Gastrocnemius medialis (tissue), 4 donors: ENCODE measurements around the gene CHKA. TPM values are rescaled to one million over a fixed set of nuclear protein-coding genes. Genes with fewer than 3 reads are reported as not detected.

Experiments used
- ATAC-seq, 2 donors: fragments of 150-250 bp; one replicate each; pipeline ENCODE4 v1.9.1; 2016
- DNase-seq, 2 donors: peaks; one replicate each; pipeline ENCODE4 v3.0.0-alpha.2; 2019
- H3K27ac ChIP-seq, 4 donors: fragments of 200-600 bp; sonication (generic); 1 replicate in 1 of 4; 2 replicates in 3 of 4; pipeline ENCODE4 v1.5.1; 2016 to 2018; ENCODE audit warnings: mild to moderate bottlenecking in 2 of 4, moderate library complexity in 1 of 4
- H3K27me3 ChIP-seq, 3 donors: fragments of 200-600 bp; sonication (generic) in 2 of 3; 1 replicate in 1 of 3; 2 replicates in 2 of 3; pipeline versions ENCODE4 v1.5.1 to v1.6.0; 2016 to 2019; ENCODE audit warnings: mild to moderate bottlenecking in 1 of 3, moderate library complexity in 1 of 3
- H3K36me3 ChIP-seq, 2 donors: fragments of 200-600 bp; sonication (generic) in 1 of 2; one replicate each; pipeline ENCODE4 v1.5.1; 2017 to 2018
- H3K4me1 ChIP-seq, 2 donors: fragments of 200-600 bp; sonication (generic) in 1 of 2; one replicate each; pipeline ENCODE4 v1.5.1; 2016 to 2017; ENCODE audit warnings: mild to moderate bottlenecking in 2 of 2
- H3K4me3 ChIP-seq, 4 donors: fragments of 200-600 bp; sonication (generic) in 3 of 4; 1 replicate in 1 of 4; 2 replicates in 3 of 4; pipeline ENCODE4 v1.5.1; 2016 to 2019; ENCODE audit warnings: mild to moderate bottlenecking in 2 of 4
- H3K9me3 ChIP-seq, 3 donors: fragments of 200-600 bp; sonication (generic) in 2 of 3; 1 replicate in 1 of 3; 2 replicates in 2 of 3; pipeline ENCODE4 v1.5.1; 2016 to 2019
- POLR2A ChIP-seq, 2 donors: fragments of 450-650 bp; IDR thresholded peaks; one replicate each; pipeline ENCODE4 v1.6.1; 2017; ENCODE audit warnings: antibody characterized with exemption in 2 of 2, mild to moderate bottlenecking in 2 of 2, moderate library complexity in 2 of 2
- in situ Hi-C, 4 donors: fragments of 200-750 bp; cut with MboI; loops; one replicate each; pipeline versions ENCODE4 v1.15.0 to v1.8.0; 2017; ENCODE audit warnings: low sequenced_read_pairs in 4 of 4
- intact Hi-C: fragments of 100-400 bp; cut with DNase I; formaldehyde crosslinking; loops from one replicate; pipeline ENCODE4 v1.15.1; 2023; ENCODE audit warnings: low total_unique reads
- total RNA-seq, 4 donors: library from RNA; depleted of rRNA; stranded (reverse); fragments of >200 nt; gene quantifications; one replicate each; pipeline versions ENCODE4 v1.1.0 to v1.2.3, GENCODE V29; 2016
- TF ChIP-seq, protein P1 (sequence below), 5 experiments: fragments of 450-650 bp in 3 of 5; fragments of 200-600 bp in 2 of 5; sonication (generic) in 2 of 5; IDR thresholded peaks in 4 of 5; conservative IDR thresholded peaks in 1 of 5; 1 replicate in 4 of 5; 2 replicates in 1 of 5; pipeline ENCODE4 v1.5.1; 2016 to 2019; ENCODE audit warnings: antibody characterized with exemption in 5 of 5, mild to moderate bottlenecking in 3 of 5, moderate library complexity in 3 of 5

CHKA gene
- total RNA-seq, 4 donors from 2014 or later: 7.3 to 20.9 (median 12.3) TPM

- DNase-seq (no peak), ATAC-seq (no peak)
- no peaks in the 10 kb centered on the region for H3K27me3 ChIP-seq
- in situ Hi-C loops: no loop called here
- H3K36me3 ChIP-seq: peaks cover 0 to 9% of the 10 kb centered on the region in 2 donors
- peaks cover 27 to 35% of the 10 kb centered on the region in 2 donors for H3K4me1 ChIP-seq
- H3K27ac ChIP-seq: no peak overlapping the region
- TF ChIP-seq, protein P1, sequence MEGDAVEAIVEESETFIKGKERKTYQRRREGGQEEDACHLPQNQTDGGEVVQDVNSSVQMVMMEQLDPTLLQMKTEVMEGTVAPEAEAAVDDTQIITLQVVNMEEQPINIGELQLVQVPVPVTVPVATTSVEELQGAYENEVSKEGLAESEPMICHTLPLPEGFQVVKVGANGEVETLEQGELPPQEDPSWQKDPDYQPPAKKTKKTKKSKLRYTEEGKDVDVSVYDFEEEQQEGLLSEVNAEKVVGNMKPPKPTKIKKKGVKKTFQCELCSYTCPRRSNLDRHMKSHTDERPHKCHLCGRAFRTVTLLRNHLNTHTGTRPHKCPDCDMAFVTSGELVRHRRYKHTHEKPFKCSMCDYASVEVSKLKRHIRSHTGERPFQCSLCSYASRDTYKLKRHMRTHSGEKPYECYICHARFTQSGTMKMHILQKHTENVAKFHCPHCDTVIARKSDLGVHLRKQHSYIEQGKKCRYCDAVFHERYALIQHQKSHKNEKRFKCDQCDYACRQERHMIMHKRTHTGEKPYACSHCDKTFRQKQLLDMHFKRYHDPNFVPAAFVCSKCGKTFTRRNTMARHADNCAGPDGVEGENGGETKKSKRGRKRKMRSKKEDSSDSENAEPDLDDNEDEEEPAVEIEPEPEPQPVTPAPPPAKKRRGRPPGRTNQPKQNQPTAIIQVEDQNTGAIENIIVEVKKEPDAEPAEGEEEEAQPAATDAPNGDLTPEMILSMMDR (IDR thresholded peaks at IDR 0.05 in 4 of 5, conservative IDR thresholded peaks at IDR 0.05 in 1 of 5): no peak
- TF ChIP-seq POLR2A (IDR thresholded peaks at IDR 0.05): no peak
- H3K4me3 ChIP-seq: no peak overlapping the region
- intact Hi-C loops: no loop called here
- no peaks in the 10 kb centered on the region for H3K9me3 ChIP-seq
These were observed 92.2 kb downstream of the CHKA start for GRCh38 chr11:68028802-68029545.

GRCh38 chr11:68027667-68028066, 93.5 kb downstream of the CHKA start:
- H3K27me3 ChIP-seq: no peaks in the 10 kb centered on the region
- H3K4me3 ChIP-seq: no peak overlapping the region
- in situ Hi-C loops: no loop called here
- H3K27ac ChIP-seq: no peak overlapping the region
- H3K36me3 ChIP-seq: no peaks in the 10 kb centered on the region
- ATAC-seq (no peak), DNase-seq (no peak)
- H3K4me1 ChIP-seq: peaks cover 20 to 23% of the 10 kb centered on the region in 2 donors
- H3K9me3 ChIP-seq: no peaks in the 10 kb centered on the region
- intact Hi-C loops: no loop called here
- no peak for TF ChIP-seq POLR2A (IDR thresholded peaks at IDR 0.05)
- TF ChIP-seq, protein P1 (IDR thresholded peaks at IDR 0.05 in 4 of 5, conservative IDR thresholded peaks at IDR 0.05 in 1 of 5): no peak

- Histone ChIP-seq H3K9me3 (no peaks in the 10 kb centered on the region), H3K27ac (no peak overlapping the region), H3K4me1 (peaks cover 10 to 12% of the 10 kb centered on the region in 2 donors), H3K36me3 (no peaks in the 10 kb centered on the region), H3K4me3 (no peak overlapping the region), H3K27me3 (no peaks in the 10 kb centered on the region)
- no peak for ATAC-seq
- in situ Hi-C loops: no loop called here
- intact Hi-C loops: no loop called here
- TF ChIP-seq POLR2A (IDR thresholded peaks at IDR 0.05): no peak
- TF ChIP-seq, protein P1 (IDR thresholded peaks at IDR 0.05 in 4 of 5, conservative IDR thresholded peaks at IDR 0.05 in 1 of 5): no peak
- no peak for DNase-seq
These were observed 94.6 kb downstream of the CHKA start for GRCh38 chr11:68026391-68027105.

DNA sequence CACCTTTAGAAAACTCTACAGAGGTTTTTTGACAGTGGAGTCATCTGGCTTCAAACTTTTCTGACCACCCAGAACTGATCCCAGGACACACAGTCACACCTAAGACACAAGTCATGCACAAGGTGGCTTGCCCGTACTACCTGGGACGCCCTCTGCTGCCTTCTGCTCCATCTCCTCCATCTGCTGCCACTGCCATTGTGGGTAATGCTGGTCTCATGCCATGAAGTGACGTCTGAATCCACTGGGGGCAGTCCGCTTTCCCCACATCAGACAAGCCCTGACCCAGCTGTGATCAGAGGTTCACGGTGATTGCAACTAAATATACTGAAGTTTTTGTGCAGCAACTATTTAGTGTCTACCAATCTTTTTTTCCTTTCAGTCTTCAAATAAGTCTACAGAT, 96.1 kb downstream of the CHKA start:
- in situ Hi-C loops: no loop called here
- Histone ChIP-seq H3K9me3 (no peaks in the 10 kb centered on the region), H3K4me1 (peaks cover 6 to 7% of the 10 kb centered on the region in 2 donors), H3K4me3 (no peak overlapping the region), H3K36me3 (no peaks in the 10 kb centered on the region), H3K27ac (no peak overlapping the region), H3K27me3 (no peaks in the 10 kb centered on the region)
- TF ChIP-seq, protein P1 (IDR thresholded peaks at IDR 0.05 in 4 of 5, conservative IDR thresholded peaks at IDR 0.05 in 1 of 5): no peak
- TF ChIP-seq POLR2A (IDR thresholded peaks at IDR 0.05): no peak
- intact Hi-C loops: no loop called here
- no peak for DNase-seq
- ATAC-seq: no peak
